PFSK-1 (cell line): ENCODE results near the gene PPM1N.

Experiments
- FOXP2 ChIP-seq: optimal IDR thresholded peaks from 2 replicates; pipeline ENCODE3; 2011; ENCODE audit warnings: borderline replicate concordance, control low read depth, inconsistent platforms; ENCODE audit not compliant: insufficient read depth; ENCODE audit errors: extremely low read length, extremely low read depth
- POLR2AphosphoS5 ChIP-seq: IDR thresholded peaks from 2 replicates; pipeline ENCODE4 v1.6.1; 2012; ENCODE audit warnings: low read depth, mild to moderate bottlenecking, control low read depth, low read length, moderate library complexity
- SIN3A ChIP-seq: IDR thresholded peaks from 2 replicates; pipeline ENCODE4 v1.6.1; 2012; ENCODE audit warnings: mild to moderate bottlenecking, low read length, moderate library complexity, borderline replicate concordance; ENCODE audit not compliant: insufficient read depth
- TAF1 ChIP-seq: IDR thresholded peaks from 2 replicates; pipeline ENCODE4 v1.6.1; 2012; ENCODE audit warnings: low read length, control low read depth, borderline replicate concordance; ENCODE audit not compliant: insufficient read depth
- TF ChIP-seq, protein P1 (sequence below), 2 experiments: IDR thresholded peaks; 2 replicates each; pipeline versions ENCODE4 v1.6.1 to v1.8.0; 2011 to 2012; ENCODE audit warnings: low read depth in 2 of 2, low read length in 2 of 2, control low read depth in 1 of 2, inconsistent platforms in 1 of 2, mild to moderate bottlenecking in 1 of 2, moderate library complexity in 1 of 2; ENCODE audit not compliant: insufficient read depth in 1 of 2

PPM1N gene

DNA sequence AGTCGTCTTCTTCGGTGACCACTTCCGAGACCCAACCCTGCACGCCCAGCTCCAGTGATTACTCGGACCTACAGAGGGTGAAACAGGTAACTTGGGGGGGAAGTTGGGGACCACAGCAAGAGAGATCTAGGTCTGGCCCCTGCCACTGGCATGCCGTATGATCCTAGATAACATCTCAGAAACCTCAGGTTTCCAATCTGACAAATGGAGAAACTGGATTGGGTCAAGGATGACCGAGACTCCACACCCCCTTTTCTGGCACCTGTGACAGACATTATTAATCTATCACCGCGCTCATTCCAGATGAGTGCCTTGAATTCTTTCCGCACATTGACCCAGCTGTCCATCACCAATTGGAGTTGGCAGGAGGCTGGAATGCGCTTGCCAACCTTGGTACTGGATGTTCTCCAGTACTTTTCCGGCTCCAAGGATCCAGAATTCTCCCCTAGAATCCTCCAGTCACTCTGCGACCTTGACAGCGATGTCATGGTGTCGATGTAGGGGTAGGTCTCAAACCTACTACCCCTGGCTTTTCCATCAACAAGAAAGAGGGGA is 26.4 kb downstream of the PPM1N start:
- TF ChIP-seq FOXP2 (no peak), TAF1 (no peak), SIN3A (no peak), POLR2AphosphoS5 (no peak)
- TF ChIP-seq, protein P1, sequence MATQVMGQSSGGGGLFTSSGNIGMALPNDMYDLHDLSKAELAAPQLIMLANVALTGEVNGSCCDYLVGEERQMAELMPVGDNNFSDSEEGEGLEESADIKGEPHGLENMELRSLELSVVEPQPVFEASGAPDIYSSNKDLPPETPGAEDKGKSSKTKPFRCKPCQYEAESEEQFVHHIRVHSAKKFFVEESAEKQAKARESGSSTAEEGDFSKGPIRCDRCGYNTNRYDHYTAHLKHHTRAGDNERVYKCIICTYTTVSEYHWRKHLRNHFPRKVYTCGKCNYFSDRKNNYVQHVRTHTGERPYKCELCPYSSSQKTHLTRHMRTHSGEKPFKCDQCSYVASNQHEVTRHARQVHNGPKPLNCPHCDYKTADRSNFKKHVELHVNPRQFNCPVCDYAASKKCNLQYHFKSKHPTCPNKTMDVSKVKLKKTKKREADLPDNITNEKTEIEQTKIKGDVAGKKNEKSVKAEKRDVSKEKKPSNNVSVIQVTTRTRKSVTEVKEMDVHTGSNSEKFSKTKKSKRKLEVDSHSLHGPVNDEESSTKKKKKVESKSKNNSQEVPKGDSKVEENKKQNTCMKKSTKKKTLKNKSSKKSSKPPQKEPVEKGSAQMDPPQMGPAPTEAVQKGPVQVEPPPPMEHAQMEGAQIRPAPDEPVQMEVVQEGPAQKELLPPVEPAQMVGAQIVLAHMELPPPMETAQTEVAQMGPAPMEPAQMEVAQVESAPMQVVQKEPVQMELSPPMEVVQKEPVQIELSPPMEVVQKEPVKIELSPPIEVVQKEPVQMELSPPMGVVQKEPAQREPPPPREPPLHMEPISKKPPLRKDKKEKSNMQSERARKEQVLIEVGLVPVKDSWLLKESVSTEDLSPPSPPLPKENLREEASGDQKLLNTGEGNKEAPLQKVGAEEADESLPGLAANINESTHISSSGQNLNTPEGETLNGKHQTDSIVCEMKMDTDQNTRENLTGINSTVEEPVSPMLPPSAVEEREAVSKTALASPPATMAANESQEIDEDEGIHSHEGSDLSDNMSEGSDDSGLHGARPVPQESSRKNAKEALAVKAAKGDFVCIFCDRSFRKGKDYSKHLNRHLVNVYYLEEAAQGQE (IDR thresholded peaks at IDR 0.05; ENCODE audit: insufficient read depth in 1 of 2, low read depth in 2 of 2, low read length in 2 of 2): no peak

DNA sequence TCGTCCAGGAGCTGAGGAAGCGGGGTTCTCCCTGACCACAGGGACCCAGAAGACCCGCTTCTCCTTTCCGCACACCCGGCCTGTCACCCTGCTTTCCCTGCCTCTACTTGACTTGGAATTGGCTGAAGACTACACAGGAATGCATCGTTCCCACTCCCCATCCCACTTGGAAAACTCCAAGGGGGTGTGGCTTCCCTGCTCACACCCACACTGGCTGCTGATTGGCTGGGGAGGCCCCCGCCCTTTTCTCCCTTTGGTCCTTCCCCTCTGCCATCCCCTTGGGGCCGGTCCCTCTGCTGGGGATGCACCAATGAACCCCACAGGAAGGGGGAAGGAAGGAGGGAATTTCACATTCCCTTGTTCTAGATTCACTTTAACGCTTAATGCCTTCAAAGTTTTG is 27.9 kb downstream of the PPM1N start:
- TF ChIP-seq, protein P1 (IDR thresholded peaks at IDR 0.05; ENCODE audit: insufficient read depth in 1 of 2, low read depth in 2 of 2, low read length in 2 of 2): no peak
- TF ChIP-seq TAF1 (no peak), POLR2AphosphoS5 (no peak), SIN3A (no peak), FOXP2 (no peak)

DNA sequence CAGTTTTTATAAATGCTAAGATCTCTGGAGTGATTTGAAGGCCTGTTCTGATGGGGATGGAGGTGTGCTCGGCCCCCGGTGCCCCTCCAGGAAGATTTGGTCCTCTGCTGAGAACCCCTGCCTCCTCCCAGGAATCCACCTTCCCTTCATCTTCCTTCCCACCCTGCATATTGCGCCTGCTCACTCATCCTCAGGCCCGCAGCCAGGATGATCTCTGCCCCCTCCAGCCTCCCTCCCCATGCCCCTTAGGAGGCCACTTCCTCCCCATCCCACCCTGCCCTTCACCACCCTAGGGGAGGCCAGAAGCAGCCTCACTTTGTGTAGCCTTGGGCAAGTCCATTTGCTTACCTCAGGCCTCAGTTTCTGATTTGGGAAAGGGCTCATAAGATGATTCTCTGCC is 28.7 kb downstream of the PPM1N start:
- TF ChIP-seq SIN3A: no peak
- TF ChIP-seq, protein P1 (IDR thresholded peaks at IDR 0.05; ENCODE audit: insufficient read depth in 1 of 2, low read depth in 2 of 2, low read length in 2 of 2): no peak
- TF ChIP-seq FOXP2: no peak

DNA sequence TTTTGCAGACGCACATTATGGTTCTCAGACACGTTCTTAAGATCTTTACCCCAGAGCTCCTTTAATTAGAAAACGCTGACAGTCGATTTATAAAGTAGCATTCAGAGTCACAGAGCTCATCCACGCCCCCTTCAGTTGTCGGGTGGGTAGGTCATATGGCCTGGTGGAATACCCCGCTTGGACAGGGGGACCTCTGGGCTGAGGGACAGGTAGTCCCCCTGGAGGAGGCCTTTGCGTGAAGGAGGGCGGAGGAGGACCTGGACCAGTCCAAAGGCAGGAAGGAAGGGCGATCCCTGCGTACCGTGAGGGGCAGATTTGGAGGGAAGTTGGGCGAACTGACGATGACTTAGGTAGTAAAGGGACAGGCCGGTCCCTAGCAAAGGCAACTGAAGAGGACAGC is 29.5 kb downstream of the PPM1N start:
- TF ChIP-seq FOXP2 (no peak), SIN3A (no peak), POLR2AphosphoS5 (no peak), TAF1 (no peak)
- TF ChIP-seq, protein P1 (IDR thresholded peaks at IDR 0.05; ENCODE audit: insufficient read depth in 1 of 2, low read depth in 2 of 2, low read length in 2 of 2): no peak
